ENCODE measurements around the gene CEP57.

The CEP57 gene

GRCh38 chr11:95829580-95830259 lies 39.4 kb downstream of the CEP57 start:
- Histone ChIP-seq H3K9ac (ENCODE audit: low read length) (no peak overlapping the region), H3K27me3 (ENCODE audit: insufficient read depth, low read length) (no peaks in the 10 kb centered on the region), H3K27ac (ENCODE audit: low read depth, low read length) (no peak overlapping the region), H2AK5ac (ENCODE audit: low read length) (no peak overlapping the region), H3K79me2 (ENCODE audit: control insufficient read depth, insufficient read depth, low read length, poor library complexity) (no peaks in the 10 kb centered on the region), H3K9me3 (ENCODE audit: insufficient read depth, low read depth, low read length) (no peaks in the 10 kb centered on the region), H2BK5ac (ENCODE audit: low read depth, low read length, poor library complexity) (no peak overlapping the region), H3K23ac (ENCODE audit: low read length) (no peak overlapping the region), H2AFZ (ENCODE audit: insufficient read depth, low read length, poor library complexity) (no peak overlapping the region), H3K18ac (ENCODE audit: low read length) (no peak overlapping the region), H4K91ac (ENCODE audit: low read depth, low read length) (no peak overlapping the region), H4K12ac (ENCODE audit: low read depth, low read length) (no peak overlapping the region), H3K4ac (ENCODE audit: low read depth, low read length) (no peak overlapping the region), H3K4me3 (ENCODE audit: low read depth, low read length) (no peak overlapping the region), H2BK12ac (ENCODE audit: low read length) (no peak overlapping the region), H3K79me1 (ENCODE audit: low read length) (no peaks in the 10 kb centered on the region), H3K36me3 (ENCODE audit: control insufficient read depth in 1 of 2, insufficient read depth in 2 of 2, low read length in 2 of 2) (peaks cover 2 to 11% of the 10 kb centered on the region in 2 experiments), H2BK120ac (ENCODE audit: insufficient read depth, low read length, poor library complexity) (no peak overlapping the region), H3K14ac (ENCODE audit: low read length) (no peak overlapping the region), H3K4me2 (ENCODE audit: low read length) (no peak overlapping the region), H4K8ac (ENCODE audit: low read depth, low read length) (no peak overlapping the region), H3K4me1 (ENCODE audit: control insufficient read depth in 1 of 2, insufficient read depth in 2 of 2, low read length in 2 of 2) (no peaks in the 10 kb centered on the region)
- WGBS (ENCODE audit: extremely low coverage, insufficient coverage, insufficient read length) = no CpG with 5 or more reads among the region's 1 CpG
- DNase-seq = no peak

GRCh38 chr11:95831198-95831883 lies 41.0 kb downstream of the CEP57 start:
- Histone ChIP-seq H3K4ac (ENCODE audit: low read depth, low read length) (no peak overlapping the region), H3K9me3 (ENCODE audit: insufficient read depth, low read depth, low read length) (no peaks in the 10 kb centered on the region), H3K18ac (ENCODE audit: low read length) (no peak overlapping the region)

DNA sequence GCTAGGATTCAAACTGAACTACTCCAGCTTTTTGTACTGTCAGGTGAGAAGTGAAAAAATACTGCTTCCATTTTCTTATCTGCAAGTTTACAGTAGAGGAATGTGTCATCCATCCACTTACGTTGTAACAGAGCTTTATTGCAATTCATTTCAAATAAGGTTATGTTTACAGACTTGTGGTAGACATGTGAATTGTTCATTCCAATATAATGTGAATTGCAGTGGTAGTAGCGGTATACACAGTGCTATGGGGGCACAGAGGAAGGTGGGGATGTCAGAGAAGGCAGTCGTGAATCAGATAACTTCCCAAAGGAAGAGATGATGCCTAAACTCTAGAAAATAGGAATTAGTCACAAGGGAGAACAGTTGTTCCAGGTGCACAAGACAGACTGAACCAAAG lies 42.5 kb downstream of the CEP57 start:
- H3K9ac ChIP-seq (ENCODE audit: low read length) = no peak overlapping the region
- no peak for DNase-seq
- H3K4me2 ChIP-seq (ENCODE audit: low read length) = no peak overlapping the region
- no peak overlapping the region for H3K23ac ChIP-seq (ENCODE audit: low read length)
- H3K79me1 ChIP-seq (ENCODE audit: low read length) = no peaks in the 10 kb centered on the region
- no peak overlapping the region for H2BK5ac ChIP-seq (ENCODE audit: low read depth, low read length, poor library complexity)
- H3K9me3 ChIP-seq (ENCODE audit: insufficient read depth, low read depth, low read length) = no peaks in the 10 kb centered on the region
- no peak overlapping the region for H2AK5ac ChIP-seq (ENCODE audit: low read length)
- no peak overlapping the region for H2BK120ac ChIP-seq (ENCODE audit: insufficient read depth, low read length, poor library complexity)
- no peaks in the 10 kb centered on the region for H3K4me1 ChIP-seq (ENCODE audit: control insufficient read depth in 1 of 2, insufficient read depth in 2 of 2, low read length in 2 of 2)
- H3K18ac ChIP-seq (ENCODE audit: low read length) = no peak overlapping the region
- H2BK12ac ChIP-seq (ENCODE audit: low read length) = no peak overlapping the region
- H4K12ac ChIP-seq (ENCODE audit: low read depth, low read length) = no peak overlapping the region
- H3K14ac ChIP-seq (ENCODE audit: low read length) = no peak overlapping the region
- no peak overlapping the region for H3K4ac ChIP-seq (ENCODE audit: low read depth, low read length)
- H2AFZ ChIP-seq (ENCODE audit: insufficient read depth, low read length, poor library complexity) = no peak overlapping the region
- H3K27me3 ChIP-seq (ENCODE audit: insufficient read depth, low read length) = no peaks in the 10 kb centered on the region
- no CpG with 5 or more reads among the region's 3 CpGs for WGBS (ENCODE audit: extremely low coverage, insufficient coverage, insufficient read length)
- H3K79me2 ChIP-seq (ENCODE audit: control insufficient read depth, insufficient read depth, low read length, poor library complexity) = no peaks in the 10 kb centered on the region
- H3K36me3 ChIP-seq (ENCODE audit: control insufficient read depth in 1 of 2, insufficient read depth in 2 of 2, low read length in 2 of 2) = peaks cover 2 to 12% of the 10 kb centered on the region in 2 experiments
- H4K91ac ChIP-seq (ENCODE audit: low read depth, low read length) = no peak overlapping the region
- H3K4me3 ChIP-seq (ENCODE audit: low read depth, low read length) = no peak overlapping the region
- no peak overlapping the region for H3K27ac ChIP-seq (ENCODE audit: low read depth, low read length)
- no peak overlapping the region for H4K8ac ChIP-seq (ENCODE audit: low read depth, low read length)

More at GRCh38 chr11:95831198-95831883, 41.0 kb downstream of the CEP57 start:
- Histone ChIP-seq H3K27me3 (ENCODE audit: insufficient read depth, low read length) (no peaks in the 10 kb centered on the region), H3K4me1 (ENCODE audit: control insufficient read depth in 1 of 2, insufficient read depth in 2 of 2, low read length in 2 of 2) (no peaks in the 10 kb centered on the region), H4K12ac (ENCODE audit: low read depth, low read length) (no peak overlapping the region), H3K27ac (ENCODE audit: low read depth, low read length) (no peak overlapping the region), H3K23ac (ENCODE audit: low read length) (no peak overlapping the region), H2BK120ac (ENCODE audit: insufficient read depth, low read length, poor library complexity) (no peak overlapping the region), H3K14ac (ENCODE audit: low read length) (no peak overlapping the region), H2AK5ac (ENCODE audit: low read length) (no peak overlapping the region), H4K91ac (ENCODE audit: low read depth, low read length) (no peak overlapping the region), H3K79me1 (ENCODE audit: low read length) (no peaks in the 10 kb centered on the region), H2BK5ac (ENCODE audit: low read depth, low read length, poor library complexity) (no peak overlapping the region), H3K4me3 (ENCODE audit: low read depth, low read length) (no peak overlapping the region), H3K79me2 (ENCODE audit: control insufficient read depth, insufficient read depth, low read length, poor library complexity) (no peaks in the 10 kb centered on the region), H3K9ac (ENCODE audit: low read length) (no peak overlapping the region), H3K4me2 (ENCODE audit: low read length) (no peak overlapping the region), H2BK12ac (ENCODE audit: low read length) (no peak overlapping the region), H2AFZ (ENCODE audit: insufficient read depth, low read length, poor library complexity) (no peak overlapping the region), H3K36me3 (ENCODE audit: control insufficient read depth in 1 of 2, insufficient read depth in 2 of 2, low read length in 2 of 2) (peaks cover 2 to 14% of the 10 kb centered on the region in 2 experiments), H4K8ac (ENCODE audit: low read depth, low read length) (no peak overlapping the region)
- DNase-seq = no peak
- no CpG with 5 or more reads among the region's 2 CpGs for WGBS (ENCODE audit: extremely low coverage, insufficient coverage, insufficient read length)

- Histone ChIP-seq H3K4me2 (ENCODE audit: low read length) (no peak overlapping the region), H3K79me1 (ENCODE audit: low read length) (no peaks in the 10 kb centered on the region), H3K79me2 (ENCODE audit: control insufficient read depth, insufficient read depth, low read length, poor library complexity) (no peaks in the 10 kb centered on the region), H2BK120ac (ENCODE audit: insufficient read depth, low read length, poor library complexity) (no peak overlapping the region), H3K36me3 (ENCODE audit: control insufficient read depth in 1 of 2, insufficient read depth in 2 of 2, low read length in 2 of 2) (peaks cover 2 to 12% of the 10 kb centered on the region in 2 experiments), H4K91ac (ENCODE audit: low read depth, low read length) (no peak overlapping the region), H3K18ac (ENCODE audit: low read length) (no peak overlapping the region), H3K27me3 (ENCODE audit: insufficient read depth, low read length) (no peaks in the 10 kb centered on the region), H3K9ac (ENCODE audit: low read length) (no peak overlapping the region), H3K4me1 (ENCODE audit: control insufficient read depth in 1 of 2, insufficient read depth in 2 of 2, low read length in 2 of 2) (no peaks in the 10 kb centered on the region), H2BK12ac (ENCODE audit: low read length) (no peak overlapping the region), H2AFZ (ENCODE audit: insufficient read depth, low read length, poor library complexity) (no peak overlapping the region), H3K14ac (ENCODE audit: low read length) (no peak overlapping the region), H2BK5ac (ENCODE audit: low read depth, low read length, poor library complexity) (no peak overlapping the region), H3K4me3 (ENCODE audit: low read depth, low read length) (no peak overlapping the region), H4K8ac (ENCODE audit: low read depth, low read length) (no peak overlapping the region), H2AK5ac (ENCODE audit: low read length) (no peak overlapping the region), H3K4ac (ENCODE audit: low read depth, low read length) (no peak overlapping the region), H4K12ac (ENCODE audit: low read depth, low read length) (no peak overlapping the region), H3K27ac (ENCODE audit: low read depth, low read length) (no peak overlapping the region), H3K23ac (ENCODE audit: low read length) (no peak overlapping the region), H3K9me3 (ENCODE audit: insufficient read depth, low read depth, low read length) (no peaks in the 10 kb centered on the region)
- no peak for DNase-seq
- no CpG with 5 or more reads among the region's 1 CpG for WGBS (ENCODE audit: extremely low coverage, insufficient coverage, insufficient read length)
Observed at GRCh38 chr11:95833378-95833777, 43.1 kb downstream of the CEP57 start.
